NB4 (cell line): Measurements from ENCODE around the gene PLPP3.

Experiments used
- CTCF ChIP-seq: IDR thresholded peaks from one replicate; pipeline ENCODE4 v1.5.1; 2012; ENCODE audit warnings: low read depth, low read length
- MAX ChIP-seq: IDR thresholded peaks from 2 replicates; pipeline ENCODE4 v1.6.1; 2011; ENCODE audit warnings: low read depth, low read length
- MYC ChIP-seq: IDR thresholded peaks from 2 replicates; pipeline ENCODE4 v1.6.1; 2011; ENCODE audit warnings: low read depth, low read length
- POLR2A ChIP-seq: IDR thresholded peaks from 2 replicates; pipeline ENCODE4 v1.6.1; 2011; ENCODE audit warnings: mild to moderate bottlenecking; ENCODE audit not compliant: insufficient read length; ENCODE audit errors: extremely low read depth

GRCh38 chr1:56564615-56565014 is 14.7 kb downstream of the PLPP3 start:
- TF ChIP-seq MAX: no peak
- TF ChIP-seq POLR2A: no peak
- TF ChIP-seq CTCF: no peak
- TF ChIP-seq MYC: no peak
